Measurements from ENCODE around the gene BPGM. TPM values are rescaled to one million over a fixed set of nuclear protein-coding genes. Genes with fewer than 3 reads are reported as not detected.
"Not testable (repeated sequence)": the region's sequence is repeated elsewhere in the genome, so short reads cannot be mapped to it uniquely, and the experiment has no call there.

Gene BPGM
- total and polyA plus RNA-seq, 11 donors: 12.3 to 26.0 (median 15.4) TPM

- peaks cover 0 to 22% (median 4%) of the 10 kb centered on the region in 12 donors for H3K4me1 ChIP-seq
- TF ChIP-seq POLR2A (IDR thresholded peaks at IDR 0.05): no peak
- TF ChIP-seq CTCF (IDR thresholded peaks at IDR 0.05): no peak
- H3K27me3 ChIP-seq: no peaks in the 10 kb centered on the region
- WGBS, 4 donors: 48 to 74% (median 63%) methylated on average over 7 of the region's 7 CpGs
- no peak overlapping the region for H3K4me3 ChIP-seq
- ATAC-seq: peak in 1 of 4 donors; percentile 22
- intact Hi-C loops (cut with DNase I): no loop called here
- H3K27ac ChIP-seq: no peak overlapping the region
- no peaks in the 10 kb centered on the region for H3K9me3 ChIP-seq
- no peak for DNase-seq
- H3K36me3 ChIP-seq: no peaks in the 10 kb centered on the region
Measured at GRCh38 chr7:134637934-134638719, 8.5 kb upstream of the BPGM start.

- WGBS, 4 donors: 85 to 88% (median 85%) methylated on average over 3 of the region's 3 CpGs
- no peak for DNase-seq
- Histone ChIP-seq H3K27ac (no peak overlapping the region), H3K9me3 (no peaks in the 10 kb centered on the region), H3K4me3 (no peak overlapping the region), H3K27me3 (no peaks in the 10 kb centered on the region), H3K4me1 (peaks cover 0 to 22% (median 4%) of the 10 kb centered on the region in 12 donors), H3K36me3 (no peaks in the 10 kb centered on the region)
- intact Hi-C loops (cut with DNase I): no loop called here
- TF ChIP-seq CTCF (IDR thresholded peaks at IDR 0.05): no peak
- no peak for TF ChIP-seq POLR2A (IDR thresholded peaks at IDR 0.05)
- no peak for ATAC-seq
Measured at GRCh38 chr7:134639061-134639460, 7.6 kb upstream of the BPGM start.

- intact Hi-C loops (cut with DNase I): no loop called here
- TF ChIP-seq POLR2A (IDR thresholded peaks at IDR 0.05): no peak
- TF ChIP-seq CTCF (IDR thresholded peaks at IDR 0.05): no peak
- no peak for ATAC-seq
- H3K27me3 ChIP-seq: no peaks in the 10 kb centered on the region
- DNase-seq: no peak
- no peaks in the 10 kb centered on the region for H3K36me3 ChIP-seq
- WGBS, 4 donors: 81 to 90% (median 83%) methylated on average over 4 of the region's 4 CpGs
- H3K4me1 ChIP-seq: peaks cover 0 to 22% (median 4%) of the 10 kb centered on the region in 12 donors
- H3K9me3 ChIP-seq: no peaks in the 10 kb centered on the region
- H3K27ac ChIP-seq: no peak overlapping the region
- H3K4me3 ChIP-seq: no peak overlapping the region
Measured at GRCh38 chr7:134639683-134640279, 6.9 kb upstream of the BPGM start.

- no peak for ATAC-seq
- WGBS, 4 donors: 87 to 90% (median 89%) methylated on average over 3 of the region's 3 CpGs
- intact Hi-C loops (cut with DNase I): no loop called here
Measured at GRCh38 chr7:134640842-134641715, 5.6 kb upstream of the BPGM start.

GRCh38 chr7:134641981-134642380 is 4.7 kb upstream of the BPGM start:
- ATAC-seq; H3K27ac ChIP-seq; H3K36me3 ChIP-seq; H3K9me3 ChIP-seq; H3K27me3 ChIP-seq; intact Hi-C loops (cut with DNase I); DNase-seq; H3K4me3 ChIP-seq: not testable (repeated sequence)
- WGBS, 4 donors: 79 to 93% (median 87%) methylated on average over 4 of the region's 4 CpGs
- peaks cover 4 to 13% (median 11%) of the 10 kb centered on the region in 12 donors for H3K4me1 ChIP-seq

More at GRCh38 chr7:134640842-134641715, 5.6 kb upstream of the BPGM start:
- no peaks in the 10 kb centered on the region for H3K36me3 ChIP-seq
- H3K9me3 ChIP-seq: no peaks in the 10 kb centered on the region
- H3K27me3 ChIP-seq: no peaks in the 10 kb centered on the region
- no peak overlapping the region for H3K4me3 ChIP-seq
- peaks cover 4 to 21% (median 11%) of the 10 kb centered on the region in 12 donors for H3K4me1 ChIP-seq
- no peak for TF ChIP-seq POLR2A (IDR thresholded peaks at IDR 0.05)
- no peak for TF ChIP-seq CTCF (IDR thresholded peaks at IDR 0.05)
- DNase-seq: no peak
- no peak overlapping the region for H3K27ac ChIP-seq

Data from heart left ventricle (tissue), 16 donors.